Endothelial cell of umbilical vein (primary cell): ENCODE measurements around the gene IFNB1. TPM values are rescaled to one million over a fixed set of nuclear protein-coding genes. Genes with fewer than 3 reads are reported as not detected.

Experiments used
- BruUV-seq: library from RNA; stranded (reverse); fragments of 400-500 nt; replicated peaks from 2 replicates; lab custom pipeline; 2021; lab: Mats Ljungman, UMichigan
- CTCF ChIA-PET: fragments of 300-600, 350-600 bp; sonication (Branson Sonifier 250); formaldehyde crosslinking; loops from one replicate; lab custom pipeline; 2021; ENCODE audit warnings: antibody characterized with exemption, inconsistent platforms; lab: Charles Lee
- POLR2A ChIA-PET: fragments of 300-600, 350-600 bp; sonication (Branson Sonifier 250); formaldehyde crosslinking; loops from one replicate; lab custom pipeline; 2021; ENCODE audit warnings: antibody characterized with exemption, inconsistent platforms; lab: Charles Lee
- DNase-seq: peaks from one replicate; pipeline ENCODE4 v3.0.0-alpha.2; 2011; ENCODE audit warnings: low read depth, low spot score
- FAIRE-seq: peaks from 2 replicates; lab custom pipeline; 2011; peaks lifted over from hg19 to GRCh38; lab: Jason Lieb, UNC
- H2AFZ ChIP-seq: 2 replicates; pipeline ENCODE4 v1.6.0; 2012; ENCODE audit warnings: low read depth, low read length, control low read depth, inconsistent platforms
- H3K27ac ChIP-seq: 2 replicates; pipeline ENCODE4 v1.5.1; 2011; ENCODE audit warnings: low read depth, mild to moderate bottlenecking, control low read depth, low read length, moderate library complexity; ENCODE audit not compliant: insufficient read depth
- H3K27me3 ChIP-seq, 2 experiments: 2 replicates each; pipeline versions ENCODE4 v1.6.0 to v1.6.1; 2011; ENCODE audit warnings: low read length in 2 of 2, mixed read lengths in 1 of 2; ENCODE audit not compliant: control insufficient read depth in 2 of 2, insufficient read depth in 2 of 2
- H3K36me3 ChIP-seq, 2 experiments: 2 replicates in 1 of 2; 3 replicates in 1 of 2; pipeline ENCODE4 v1.5.1; 2011; ENCODE audit warnings: low read length in 2 of 2, mild to moderate bottlenecking in 1 of 2, moderate library complexity in 1 of 2; ENCODE audit not compliant: control insufficient read depth in 2 of 2, insufficient read depth in 2 of 2; ENCODE audit errors: extremely low read depth in 1 of 2
- H3K4me1 ChIP-seq: 3 replicates; pipeline ENCODE4 v1.5.1; 2011; ENCODE audit warnings: mild to moderate bottlenecking, low read length; ENCODE audit not compliant: control insufficient read depth, insufficient read depth; ENCODE audit errors: extremely low read depth
- H3K4me2 ChIP-seq: 2 replicates; pipeline ENCODE4 v1.6.1; 2011; ENCODE audit warnings: low read length, control low read depth, mixed read lengths; ENCODE audit not compliant: insufficient read depth
- H3K4me3 ChIP-seq, 3 experiments: fragments of 200-600 bp in 1 of 3; sonication (generic), shearing (Covaris generic) in 1 of 3; replicated peaks in 1 of 3; 2 replicates each; pipeline ENCODE4 v1.5.1; 2011 to 2016; ENCODE audit warnings: control low read depth in 3 of 3, low read length in 3 of 3, mild to moderate bottlenecking in 2 of 3, inconsistent platforms in 1 of 3, low read depth in 1 of 3, moderate library complexity in 1 of 3; ENCODE audit not compliant: insufficient read depth in 1 of 3
- H3K79me2 ChIP-seq: 2 replicates; pipeline ENCODE4 v1.6.0; 2012; ENCODE audit warnings: low read length, inconsistent platforms; ENCODE audit not compliant: control insufficient read depth, insufficient read depth
- H3K9ac ChIP-seq: replicated peaks from 2 replicates; pipeline ENCODE3; 2011; ENCODE audit warnings: low read length, control low read depth; ENCODE audit not compliant: insufficient read depth; ENCODE audit errors: extremely low read depth
- H3K9me1 ChIP-seq: replicated peaks from 3 replicates; pipeline ENCODE4 v1.6.0; 2011; ENCODE audit warnings: mild to moderate bottlenecking, low read length; ENCODE audit not compliant: control insufficient read depth, insufficient read depth; ENCODE audit errors: extremely low read depth
- H3K9me3 ChIP-seq: replicated peaks from 2 replicates; pipeline ENCODE4 v1.5.1; 2012; ENCODE audit warnings: low read length, inconsistent platforms; ENCODE audit not compliant: control insufficient read depth, insufficient read depth
- H4K20me1 ChIP-seq: replicated peaks from 2 replicates; pipeline ENCODE3; 2011; ENCODE audit warnings: mild to moderate bottlenecking, low read length; ENCODE audit not compliant: control insufficient read depth, insufficient read depth; ENCODE audit errors: extremely low read depth
- CTCF ChIP-seq, 2 donors: IDR thresholded peaks; 1 replicate in 1 of 2; 2 replicates in 1 of 2; pipeline ENCODE4 v1.5.1; 2011; ENCODE audit warnings: low read length in 2 of 2, mild to moderate bottlenecking in 2 of 2, moderate library complexity in 2 of 2, control low read depth in 1 of 2, inconsistent platforms in 1 of 2, low read depth in 1 of 2; ENCODE audit not compliant: insufficient read depth in 1 of 2; ENCODE audit errors: extremely low read depth in 1 of 2
- EZH2 ChIP-seq: IDR thresholded peaks from 2 replicates; pipeline ENCODE4 v1.6.1; 2012; ENCODE audit warnings: borderline replicate concordance, low read depth, mild to moderate bottlenecking, moderate library complexity, low read length, inconsistent platforms; ENCODE audit not compliant: severe bottlenecking
- FOS ChIP-seq: IDR thresholded peaks from 2 replicates; pipeline ENCODE4 v1.6.1; 2011; ENCODE audit warnings: mild to moderate bottlenecking, low read length, moderate library complexity, borderline replicate concordance; ENCODE audit not compliant: insufficient read depth
- GATA2 ChIP-seq: IDR thresholded peaks from 2 replicates; pipeline ENCODE4 v1.7.0; 2011; ENCODE audit warnings: low read depth, mild to moderate bottlenecking, moderate library complexity, mixed read lengths, low read length; ENCODE audit not compliant: insufficient read length, insufficient read depth
- JUN ChIP-seq: IDR thresholded peaks from 2 replicates; pipeline ENCODE4 v1.6.1; 2011; ENCODE audit warnings: borderline replicate concordance, low read depth; ENCODE audit not compliant: insufficient read length, insufficient read depth
- MAX ChIP-seq: IDR thresholded peaks from 2 replicates; pipeline ENCODE4 v1.6.1; 2011; ENCODE audit not compliant: insufficient read depth, insufficient read length
- MYC ChIP-seq: IDR thresholded peaks from one replicate; pipeline ENCODE4 v1.6.1; 2011; ENCODE audit warnings: mild to moderate bottlenecking, low read depth, low read length
- POLR2A ChIP-seq: IDR thresholded peaks from 2 replicates; pipeline ENCODE4 v1.6.1; 2012; ENCODE audit warnings: low read depth, mild to moderate bottlenecking, control low read depth, low read length
- POLR2AphosphoS5 ChIP-seq: IDR thresholded peaks from 2 replicates; pipeline ENCODE4 v1.6.1; 2012; ENCODE audit warnings: low read depth, mild to moderate bottlenecking, control low read depth, low read length, moderate library complexity; ENCODE audit not compliant: insufficient read depth
- dilution Hi-C: fragments of 300-500 bp; cut with MboI; formaldehyde crosslinking; loops from one replicate; pipeline ENCODE4 v1.15.0; 2019; ENCODE audit warnings: low sequenced_read_pairs; ENCODE audit not compliant: extremely low pct_ligation_motif_present
- intact Hi-C: fragments of 100-400 bp; cut with micrococcal nuclease; formaldehyde crosslinking; loops from one replicate; pipeline ENCODE4 v1.10.0; 2022
- polyA plus RNA-seq, 4 experiments: library from polyadenylated mRNA; depleted of rRNA in 3 of 4; stranded (reverse) in 3 of 4; unstranded in 1 of 4; fragments of >200 nt; gene quantifications; 2 replicates each; pipeline versions ENCODE4 v1.2.1 to v1.2.3, GENCODE V29; 2011 to 2012; ENCODE audit warnings: missing spikeins in 1 of 4
- total RNA-seq: library from RNA; stranded (reverse); gene quantifications from 2 replicates; pipeline ENCODE4 v1.2.3, GENCODE V29; 2021

IFNB1 gene
- total and polyA plus RNA-seq, 2 donors (not counting 3 experiments of a cell fraction or from before 2014, with no cell fraction given): not detected

GRCh38 chr9:21104787-21105186, 27.0 kb upstream of the IFNB1 start:
- H4K20me1 ChIP-seq: no peaks in the 10 kb centered on the region
- H3K9me3 ChIP-seq: no peaks in the 10 kb centered on the region
- no peaks in the 10 kb centered on the region for H3K79me2 ChIP-seq
- DNase-seq (no peak), FAIRE-seq (no peak)
- ChIA-PET POLR2A (no interaction called here), CTCF (interaction anchor here (1.2 to 1.9 kb wide), 3 partner anchors 10 to 129 kb away, joined by 3 to 5 read pairs (median 4); no protein-coding TSS in a partner anchor)
- no peak overlapping the region for H2AFZ ChIP-seq
- H3K9me1 ChIP-seq: no peaks in the 10 kb centered on the region
- H3K27ac ChIP-seq: no peak overlapping the region
- H3K4me2 ChIP-seq: no peak overlapping the region
- no TSS peak for BruUV-seq
- H3K9ac ChIP-seq: no peak overlapping the region
- TF ChIP-seq FOS: no peak
- TF ChIP-seq POLR2A: no peak
- no peak for TF ChIP-seq JUN
- no peak for TF ChIP-seq POLR2AphosphoS5
- TF ChIP-seq GATA2: no peak
- no peak for TF ChIP-seq EZH2
- no peak for TF ChIP-seq MAX
- TF ChIP-seq CTCF (IDR thresholded peaks at IDR 0.05; ENCODE audit: extremely low read depth in 1 of 2, insufficient read depth in 1 of 2, low read depth in 1 of 2, low read length in 2 of 2): no peak
- no peak for TF ChIP-seq MYC
- no peak overlapping the region for H3K4me3 ChIP-seq
- no peaks in the 10 kb centered on the region for H3K4me1 ChIP-seq
- dilution Hi-C loops: no loop called here
- no peaks in the 10 kb centered on the region for H3K36me3 ChIP-seq
- H3K27me3 ChIP-seq: no peaks in the 10 kb centered on the region
- intact Hi-C loops: loop anchor here (5.0 kb wide), 1 partner anchor 147 kb away; no protein-coding TSS in a partner anchor
